GM23248 (cell line): ENCODE data around the gene TRABD. TPM values are rescaled to one million over a fixed set of nuclear protein-coding genes. Genes with fewer than 3 reads are reported as not detected.

Experiments
- DNase-seq: peaks from one replicate; pipeline ENCODE4 v3.0.0-alpha.2; 2015
- H2AFZ ChIP-seq: fragments of 200-600 bp; sonication (generic); 2 replicates; pipeline ENCODE4 v1.6.1; 2016; ENCODE audit warnings: antibody characterized with exemption
- H3F3A ChIP-seq: fragments of 200-600 bp; sonication (generic); 2 replicates; pipeline ENCODE4 v1.6.1; 2016; ENCODE audit warnings: mild to moderate bottlenecking, antibody characterized with exemption, mixed run types; ENCODE audit not compliant: insufficient read depth
- H3K27ac ChIP-seq: fragments of 200-600 bp; sonication (generic); 2 replicates; pipeline ENCODE4 v1.5.1; 2016; ENCODE audit warnings: mild to moderate bottlenecking
- H3K27me3 ChIP-seq: fragments of 200-600 bp; sonication (generic); replicated peaks from 2 replicates; pipeline ENCODE4 v1.6.1; 2016; ENCODE audit warnings: mild to moderate bottlenecking; ENCODE audit not compliant: insufficient read depth
- H3K36me3 ChIP-seq: fragments of 200-600 bp; sonication (generic); 2 replicates; pipeline ENCODE4 v1.6.1; 2016; ENCODE audit warnings: low read depth, mild to moderate bottlenecking
- H3K4me1 ChIP-seq: fragments of 200-600 bp; sonication (generic); 2 replicates; pipeline ENCODE4 v1.6.1; 2016; ENCODE audit warnings: mild to moderate bottlenecking; ENCODE audit not compliant: insufficient read depth
- H3K4me2 ChIP-seq: fragments of 200-600 bp; sonication (generic); one replicate; pipeline ENCODE4 v1.6.1; 2016; ENCODE audit warnings: mild to moderate bottlenecking; ENCODE audit not compliant: unreplicated experiment
- H3K4me3 ChIP-seq: fragments of 200-600 bp; sonication (generic); 2 replicates; pipeline ENCODE4 v1.5.1; 2016; ENCODE audit warnings: mild to moderate bottlenecking
- H3K79me2 ChIP-seq: fragments of 200-600 bp; sonication (generic); 2 replicates; pipeline ENCODE4 v1.6.1; 2016; ENCODE audit warnings: mild to moderate bottlenecking; ENCODE audit not compliant: insufficient read depth
- H3K9ac ChIP-seq: fragments of 200-600 bp; sonication (generic); 2 replicates; pipeline ENCODE4 v1.6.1; 2016; ENCODE audit warnings: mild to moderate bottlenecking
- H3K9me2 ChIP-seq: fragments of 200-600 bp; sonication (generic); 2 replicates; pipeline ENCODE4 v1.6.1; 2016; ENCODE audit warnings: mixed run types, mild to moderate bottlenecking, moderate library complexity; ENCODE audit not compliant: insufficient read depth
- H3K9me3 ChIP-seq: fragments of 200-600 bp; sonication (generic); one replicate; pipeline ENCODE4 v1.6.1; 2017; ENCODE audit warnings: low read depth
- H4K20me1 ChIP-seq: fragments of 200-600 bp; sonication (generic); 2 replicates; pipeline ENCODE4 v1.6.0; 2016; ENCODE audit not compliant: insufficient read depth
- EZH2 ChIP-seq: fragments of 200-600 bp; sonication (generic); IDR thresholded peaks from 2 replicates; pipeline ENCODE4 v1.6.1; 2018; ENCODE audit warnings: antibody characterized with exemption, mild to moderate bottlenecking; ENCODE audit not compliant: insufficient read depth, poor library complexity, severe bottlenecking
- EZH2phosphoT487 ChIP-seq: fragments of 200-600 bp; sonication (generic); IDR thresholded peaks from 2 replicates; pipeline ENCODE4 v1.6.1; 2018; ENCODE audit warnings: antibody characterized with exemption, moderate library complexity, mild to moderate bottlenecking, low read depth; ENCODE audit not compliant: insufficient read depth
- WGBS, 2 experiments: methylation state at CpG; one replicate each; pipeline ENCODE4 v1.1.6; 2015 to 2017; ENCODE audit warnings: low lambda C conversion rate in 2 of 2, low coverage in 1 of 2; ENCODE audit errors: missing lambda C conversion rate in 2 of 2; 5-methylcytosine and 5-hydroxymethylcytosine counted together
- in situ Hi-C: fragments of 300-500 bp; cut with MboI; formaldehyde crosslinking; loops from 2 replicates; pipeline ENCODE4 v1.15.0; 2020
- polyA plus RNA-seq: library from polyadenylated mRNA; unstranded; fragments of >200 nt; fragmentation: Nextera tagmentation; extraction: Ambion mirVana; gene quantifications from 2 replicates; pipeline ENCODE4 v1.2.1, GENCODE V29; 2016
- total RNA-seq: library from RNA; depleted of rRNA; stranded (reverse); fragments of >200 nt; shearing (Covaris generic); gene quantifications from 2 replicates; pipeline ENCODE4 v1.2.3, GENCODE V29; 2014

Gene TRABD
- total and polyA plus RNA-seq, 2 experiments from 2014 or later: 19.5 to 22.6 TPM

DNA sequence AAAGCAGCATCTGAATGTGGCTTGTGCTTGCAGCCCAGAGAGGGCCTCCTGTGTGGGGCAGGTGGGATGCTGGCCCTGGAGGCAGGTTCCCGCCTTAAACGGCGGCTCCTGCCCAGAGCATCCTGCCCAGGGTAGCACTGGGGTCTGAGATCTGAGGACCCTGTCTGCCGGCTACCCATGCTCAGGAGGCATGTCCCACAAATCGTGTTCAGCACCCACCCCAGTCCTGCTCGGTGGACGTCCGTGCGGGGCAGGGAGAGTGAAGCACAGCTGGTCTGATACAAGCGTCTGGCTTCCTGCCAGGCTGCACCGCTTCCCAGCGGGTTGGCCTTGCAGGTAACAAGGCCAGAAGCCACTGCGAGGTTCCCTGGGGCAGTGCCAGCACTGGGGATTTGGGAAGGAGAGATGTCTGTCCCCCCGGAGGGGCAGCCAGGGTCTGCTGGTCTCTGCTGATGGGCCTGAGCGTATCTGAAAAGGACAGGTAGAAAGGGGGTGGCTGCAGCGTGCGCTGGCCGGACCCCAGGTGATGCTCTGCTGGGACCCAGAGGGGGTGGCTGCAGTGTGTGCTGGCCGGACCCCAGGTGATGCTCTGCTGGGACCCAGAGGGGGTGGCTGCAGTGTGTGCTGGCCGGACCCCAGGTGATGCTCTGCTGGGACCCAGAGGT is 3.6 kb downstream of the TRABD start:
- no peak overlapping the region for H3K27ac ChIP-seq
- in situ Hi-C loops: no loop called here
- H3K79me2 ChIP-seq: peaks cover 71% of the 10 kb centered on the region

DNA sequence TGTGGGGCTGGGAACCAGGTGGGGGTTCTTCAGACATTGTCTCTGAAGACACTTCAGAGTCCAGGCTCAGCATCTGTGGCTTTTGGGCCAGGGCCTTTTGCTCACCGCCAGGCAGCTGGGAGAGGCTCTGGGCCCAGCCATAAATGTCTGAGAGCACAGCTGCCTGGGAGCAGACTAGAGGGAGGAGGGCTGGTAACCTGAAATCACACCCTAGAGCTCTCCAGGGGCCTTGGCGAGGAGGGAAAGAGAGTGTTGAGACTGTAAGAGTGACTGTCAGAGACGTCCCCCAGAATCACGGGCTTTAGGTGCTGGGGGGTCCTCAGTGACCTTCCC is 4.1 kb downstream of the TRABD start:
- Histone ChIP-seq H2AFZ (no peak overlapping the region), H3K9me2 (no peaks in the 10 kb centered on the region), H3K4me3 (no peak overlapping the region), H4K20me1 (no peaks in the 10 kb centered on the region), H3K27ac (peak overlapping the region; percentile 29; the same call in 1 of the 2 replicates), H3K4me2 (peak overlapping the region; percentile 58), H3K36me3 (no peaks in the 10 kb centered on the region), H3K79me2 (peaks cover 71% of the 10 kb centered on the region), H3K9ac (peak overlapping the region; percentile 71), H3K4me1 (0 out of 2 replicates have a peak, but pooled peaks cover 5% of the 10 kb centered on the region), H3F3A (no peaks in the 10 kb centered on the region), H3K9me3 (no peaks in the 10 kb centered on the region), H3K27me3 (no peaks in the 10 kb centered on the region)
- in situ Hi-C loops: no loop called here
- TF ChIP-seq EZH2 (no peak), EZH2phosphoT487 (no peak)
- DNase-seq: no peak
- WGBS, 2 experiments: 31 to 38% methylated on average over 4 of the region's 4 CpGs

More for the DNA sequence above, 3.6 kb downstream of the TRABD start:
- DNase-seq: no peak
- Histone ChIP-seq H3K4me3 (no peak overlapping the region), H3K9me2 (no peaks in the 10 kb centered on the region), H3K27me3 (no peaks in the 10 kb centered on the region), H4K20me1 (no peaks in the 10 kb centered on the region), H3K36me3 (no peaks in the 10 kb centered on the region), H3K4me2 (no peak overlapping the region), H3K4me1 (0 out of 2 replicates have a peak, but pooled peaks cover 5% of the 10 kb centered on the region), H3K9ac (no peak overlapping the region), H2AFZ (no peak overlapping the region), H3K9me3 (no peaks in the 10 kb centered on the region), H3F3A (no peaks in the 10 kb centered on the region)
- TF ChIP-seq EZH2phosphoT487 (no peak), EZH2 (no peak)
- 82 to 86% methylated on average over 16 to 19 of the region's 20 CpGs for WGBS, 2 experiments

DNA sequence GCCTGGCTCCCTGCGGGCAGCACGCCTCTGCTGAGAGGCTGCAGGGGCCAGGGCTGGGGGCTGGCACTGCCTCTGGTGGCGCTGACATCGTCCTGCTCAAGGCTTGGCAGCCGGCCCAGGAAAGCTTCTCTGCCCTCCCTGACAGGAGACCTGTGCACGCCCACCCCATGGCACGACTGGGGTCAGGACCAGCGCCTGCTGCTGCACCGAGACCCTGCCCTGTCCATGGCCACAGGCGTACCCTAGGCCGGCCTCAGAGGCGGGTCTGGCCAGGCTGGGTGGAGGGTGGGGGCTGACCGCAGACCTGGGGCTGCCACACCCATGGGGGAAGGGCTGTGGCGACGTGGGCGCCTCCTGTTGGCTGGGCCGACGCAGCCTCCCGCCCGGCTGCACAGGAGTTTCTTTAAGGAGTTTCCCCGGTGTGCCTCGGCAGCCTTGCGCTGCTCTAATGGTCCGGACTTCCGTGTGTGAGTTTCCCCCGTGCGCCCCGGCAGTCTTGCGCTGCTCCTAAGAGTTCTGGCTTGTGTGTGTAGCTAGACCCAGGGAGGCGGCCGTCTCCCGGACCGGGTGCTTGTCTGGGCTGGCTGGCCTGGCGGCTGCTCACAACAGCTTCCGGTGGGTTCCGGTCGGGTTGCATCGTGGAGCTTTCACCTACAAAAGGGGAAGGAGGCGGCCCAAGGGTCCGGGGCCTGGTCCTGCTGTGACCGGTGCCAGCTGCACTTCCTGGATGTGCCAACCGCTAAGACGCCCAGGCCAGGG is 4.6 kb downstream of the TRABD start:
- peak overlapping the region; percentile 29 for H3K27ac ChIP-seq
- no peaks in the 10 kb centered on the region for H3K27me3 ChIP-seq
- H3K9ac ChIP-seq: peak overlapping the region; percentile 71
- TF ChIP-seq EZH2 (no peak), EZH2phosphoT487 (no peak)
- H3K79me2 ChIP-seq: peaks cover 71% of the 10 kb centered on the region
- peak overlapping the region; percentile 58 for H3K4me2 ChIP-seq
- 44 to 52% methylated on average over 33 to 40 of the region's 43 CpGs for WGBS, 2 experiments
- peak; percentile 70 for DNase-seq
- no peaks in the 10 kb centered on the region for H4K20me1 ChIP-seq
- H3K9me2 ChIP-seq: no peaks in the 10 kb centered on the region
- in situ Hi-C loops: no loop called here
- no peaks in the 10 kb centered on the region for H3K36me3 ChIP-seq
- H3K4me3 ChIP-seq: peak overlapping the region; percentile 60
- no peaks in the 10 kb centered on the region for H3F3A ChIP-seq
- H2AFZ ChIP-seq: peak overlapping the region; percentile 50; the same call in 1 of the 2 replicates
- no peaks in the 10 kb centered on the region for H3K9me3 ChIP-seq
- H3K4me1 ChIP-seq: 0 out of 2 replicates have a peak, but pooled peaks cover 5% of the 10 kb centered on the region

DNA sequence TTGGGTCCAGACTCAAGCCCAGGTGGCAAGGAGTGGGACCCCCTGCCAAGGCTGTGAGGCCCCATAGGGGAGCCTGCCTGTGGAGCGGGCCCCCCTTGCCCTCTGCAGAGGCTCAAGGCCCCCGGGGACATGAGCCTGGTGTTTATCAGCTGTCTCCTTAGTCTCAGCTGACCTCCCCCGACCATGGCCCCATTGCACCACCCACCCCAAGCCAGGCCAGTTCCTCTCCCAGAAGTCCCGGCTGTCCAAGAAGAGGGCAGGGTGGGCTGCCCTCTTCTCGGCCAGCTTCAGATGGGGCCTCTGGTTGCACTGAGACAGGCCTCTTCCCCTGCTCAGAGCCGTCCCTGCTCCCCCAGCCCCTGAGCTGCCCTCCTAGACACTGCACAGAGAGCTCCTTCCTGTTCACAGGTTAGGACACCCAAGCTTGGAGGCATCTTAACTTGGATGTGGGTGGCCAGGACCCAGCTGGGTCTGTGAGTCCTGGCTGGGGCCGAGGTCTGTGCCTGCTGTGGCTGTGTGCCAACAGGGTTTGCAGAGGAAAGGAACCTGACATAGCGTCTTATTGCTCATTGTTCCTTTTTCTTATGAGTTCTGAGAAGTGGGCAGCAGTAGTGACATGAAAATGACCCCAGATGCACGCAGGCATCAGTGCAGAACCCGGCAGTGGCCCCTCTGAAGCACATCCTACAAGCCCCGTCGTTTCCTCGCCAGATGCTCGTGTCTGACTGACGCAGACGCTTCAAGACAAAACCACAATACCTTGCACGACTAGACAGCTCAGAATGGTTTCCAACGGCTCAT is 5.4 kb downstream of the TRABD start:
- Histone ChIP-seq H2AFZ (no peak overlapping the region), H3K36me3 (no peaks in the 10 kb centered on the region), H3K4me2 (peak overlapping the region; percentile 58), H3K4me3 (peak overlapping the region; percentile 60), H3K79me2 (peaks cover 70% of the 10 kb centered on the region), H3K9me2 (no peaks in the 10 kb centered on the region), H4K20me1 (no peaks in the 10 kb centered on the region), H3K9me3 (no peaks in the 10 kb centered on the region), H3F3A (no peaks in the 10 kb centered on the region), H3K9ac (peak overlapping the region; percentile 71), H3K27ac (peak overlapping the region; percentile 29), H3K27me3 (no peaks in the 10 kb centered on the region), H3K4me1 (0 out of 2 replicates have a peak, but pooled peaks cover 5% of the 10 kb centered on the region)
- no peak for DNase-seq
- 84 to 88% methylated on average over 17 of the region's 18 CpGs for WGBS, 2 experiments
- in situ Hi-C loops: no loop called here
- TF ChIP-seq EZH2phosphoT487 (no peak), EZH2 (no peak)
